GM18867 (cell line): ENCODE data around the gene RAB6B.

Experiments used
- ATAC-seq: cut with Tn5 transposase; IDR thresholded peaks from one replicate; pipeline ENCODE4 v1.9.1; 2021; ENCODE audit warnings: mild to moderate bottlenecking, moderate library complexity; ENCODE audit not compliant: unreplicated experiment

Gene RAB6B

DNA sequence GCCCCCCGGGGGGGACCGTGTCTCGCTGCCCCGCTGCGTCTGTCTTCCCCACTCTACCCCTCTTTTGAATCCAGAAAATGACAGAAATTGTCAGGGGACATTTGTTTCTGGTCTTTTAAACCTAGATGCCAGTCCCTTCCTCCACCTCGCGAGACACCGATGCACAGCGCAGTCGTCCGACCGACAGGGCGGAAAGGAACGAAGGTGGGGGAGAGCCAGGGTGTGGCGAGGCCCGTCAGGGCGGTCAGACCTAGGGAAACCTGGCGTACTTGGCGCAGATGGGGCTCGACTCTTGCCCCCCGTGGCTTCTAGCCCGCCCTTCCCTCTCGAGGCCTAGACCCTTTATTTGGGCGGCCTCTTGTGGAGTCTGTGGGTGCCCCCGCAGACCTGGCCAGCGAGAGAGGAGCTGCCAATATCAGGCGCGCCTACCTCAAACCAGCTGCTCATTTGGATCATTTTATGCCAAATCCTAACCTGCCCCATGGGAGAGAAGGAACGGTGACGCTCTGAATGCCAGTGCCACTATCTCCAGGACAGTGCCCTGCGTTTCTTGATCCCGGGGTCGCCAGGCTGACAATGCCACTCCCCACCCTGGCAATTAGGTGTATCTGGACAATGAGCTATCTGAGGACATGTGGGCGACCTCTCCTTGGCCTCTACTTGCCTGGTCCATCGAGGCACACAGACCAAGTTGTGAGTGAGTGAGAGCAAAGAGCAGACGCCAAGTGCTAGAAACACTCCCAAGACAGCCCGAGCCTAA lies 500 bp upstream of the RAB6B start:
- no peak for ATAC-seq

DNA sequence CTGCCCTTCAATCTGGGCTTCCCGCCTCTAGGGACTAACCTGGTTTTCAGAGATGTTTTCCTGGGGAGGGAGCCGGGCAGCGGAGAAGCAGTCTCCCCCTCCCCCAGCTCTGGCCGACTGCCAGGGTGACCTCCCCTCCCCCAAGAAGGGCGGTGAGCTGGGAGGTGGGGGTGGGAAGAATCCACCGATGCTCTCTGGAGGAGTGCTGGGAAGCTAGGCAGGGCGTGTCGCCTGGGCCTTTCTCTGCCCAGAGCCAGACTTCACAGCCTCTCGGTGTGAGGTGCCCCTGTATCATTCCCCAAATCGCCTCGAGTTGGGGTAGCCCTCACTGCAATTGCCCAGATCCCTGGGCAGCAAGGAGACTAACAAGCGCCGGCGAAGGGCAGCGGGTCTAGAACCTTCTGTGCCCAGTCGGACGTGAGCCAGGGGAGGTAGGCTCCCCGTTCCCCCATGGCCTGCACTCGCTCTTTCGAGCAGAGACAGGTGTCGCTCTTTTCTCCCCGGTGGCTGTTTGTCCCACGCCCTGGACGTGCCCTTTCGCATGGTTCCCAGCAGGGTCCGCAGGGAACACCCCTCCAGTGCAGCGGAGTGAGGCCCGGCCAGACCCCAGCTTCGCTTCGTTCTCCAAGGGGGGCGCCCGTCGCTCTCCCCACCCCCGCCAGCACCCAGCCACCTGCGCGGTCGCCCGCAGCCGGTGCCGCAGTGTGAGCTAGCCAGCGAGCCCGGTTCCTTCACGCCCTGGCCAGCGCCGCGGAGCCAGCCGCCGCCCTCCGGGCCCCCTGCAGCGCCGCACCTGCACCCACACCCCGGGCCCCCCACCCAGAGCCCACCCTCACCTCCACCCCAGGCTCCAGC lies 1.1 kb downstream of the RAB6B start:
- no peak for ATAC-seq

DNA sequence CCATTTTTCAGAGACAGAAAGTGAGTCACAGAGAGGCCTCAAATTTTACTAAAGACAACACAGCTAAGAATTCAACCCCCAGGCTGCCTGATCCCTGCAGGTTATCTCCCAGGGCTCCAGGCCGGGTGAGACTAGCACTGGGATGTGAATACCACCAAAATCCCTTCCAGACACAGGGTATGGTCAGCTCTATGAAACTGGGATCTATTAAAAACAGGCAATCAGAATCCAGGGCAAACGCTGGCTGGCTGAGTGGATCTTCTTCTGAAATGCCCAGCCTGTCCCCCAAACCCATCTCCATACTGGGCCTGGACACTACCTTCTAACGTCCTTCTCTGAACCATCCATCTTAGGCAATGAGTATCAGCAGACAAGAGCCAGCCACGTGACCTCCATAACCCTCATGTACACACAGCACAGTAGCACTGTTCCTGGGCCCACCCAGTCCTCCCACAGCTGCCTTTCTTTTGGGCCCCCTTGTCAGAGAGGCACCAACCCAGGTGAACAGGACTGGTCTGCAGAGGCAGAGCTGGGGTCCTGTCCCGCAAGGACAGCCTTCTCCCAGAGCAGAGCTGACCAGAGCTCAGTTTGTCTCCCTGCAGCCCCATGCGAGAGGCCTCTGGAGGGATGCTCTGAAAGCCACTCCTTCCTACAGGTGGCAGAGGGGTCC lies 1.9 kb downstream of the RAB6B start:
- no peak for ATAC-seq

DNA sequence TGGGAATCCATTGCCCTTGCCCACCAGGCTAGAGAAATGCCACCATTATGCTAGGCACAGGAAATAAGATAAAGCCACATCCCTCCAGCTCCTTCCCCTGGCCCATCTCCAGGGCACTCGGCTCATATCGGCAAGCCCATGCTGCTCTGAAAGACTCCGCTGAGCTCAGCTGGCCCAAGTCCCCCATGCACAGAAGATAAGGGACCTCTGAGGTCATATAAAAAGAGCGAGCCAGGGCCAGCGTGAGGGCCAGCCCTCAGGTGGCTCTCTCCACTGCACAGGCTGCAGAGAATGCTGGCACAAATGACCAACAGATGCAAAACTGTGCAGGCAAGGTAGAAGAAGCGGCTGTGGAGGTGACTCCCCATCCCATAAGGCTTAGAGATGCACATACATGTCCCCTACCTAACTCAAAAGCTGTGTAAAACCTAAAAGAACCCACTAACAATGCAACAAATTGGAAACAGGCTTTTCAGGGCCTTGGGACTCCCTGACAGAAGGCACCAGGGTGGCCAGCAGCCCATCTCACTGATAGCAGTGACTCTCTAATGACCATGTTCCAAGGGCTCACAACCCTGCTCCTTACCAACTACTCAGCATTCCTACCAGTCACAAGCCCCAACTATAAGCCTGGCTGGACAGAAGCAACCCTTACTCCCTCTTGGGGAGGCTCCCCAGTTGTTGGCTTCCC lies 3.0 kb downstream of the RAB6B start:
- ATAC-seq = no peak

DNA sequence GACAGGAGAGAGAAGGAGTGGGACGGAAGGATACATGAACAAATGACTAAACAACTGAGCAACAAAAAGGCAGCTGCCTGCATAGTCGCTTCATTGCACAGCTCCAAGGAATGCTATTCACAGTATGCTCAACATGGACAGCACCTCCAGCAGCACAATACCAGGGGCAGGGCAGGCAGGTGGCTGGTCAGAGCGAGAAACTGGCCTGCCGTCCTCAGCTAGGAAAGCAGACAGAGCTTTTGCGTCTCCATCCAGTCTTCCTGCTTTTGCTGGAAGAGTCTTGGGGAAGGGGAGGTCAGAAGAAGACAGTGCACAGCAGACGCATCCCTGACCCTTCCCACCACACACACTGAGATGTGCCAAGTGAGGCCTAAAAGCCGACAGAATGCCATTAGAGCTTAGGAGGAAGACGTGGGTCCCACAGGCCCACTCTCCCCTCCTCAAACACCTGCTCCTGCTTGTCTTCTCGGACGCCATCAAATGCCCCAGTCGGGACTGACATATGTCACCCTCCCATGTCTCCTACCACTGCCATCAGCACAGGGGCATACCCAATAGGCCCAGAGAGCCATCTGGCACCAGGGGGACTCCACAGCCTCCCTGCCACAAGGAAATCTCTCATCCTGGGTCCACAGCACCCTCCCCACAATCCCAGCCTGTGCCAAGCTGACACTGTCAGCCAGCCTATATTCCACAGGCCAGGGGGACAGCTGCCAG lies 3.9 kb downstream of the RAB6B start:
- ATAC-seq = no peak

DNA sequence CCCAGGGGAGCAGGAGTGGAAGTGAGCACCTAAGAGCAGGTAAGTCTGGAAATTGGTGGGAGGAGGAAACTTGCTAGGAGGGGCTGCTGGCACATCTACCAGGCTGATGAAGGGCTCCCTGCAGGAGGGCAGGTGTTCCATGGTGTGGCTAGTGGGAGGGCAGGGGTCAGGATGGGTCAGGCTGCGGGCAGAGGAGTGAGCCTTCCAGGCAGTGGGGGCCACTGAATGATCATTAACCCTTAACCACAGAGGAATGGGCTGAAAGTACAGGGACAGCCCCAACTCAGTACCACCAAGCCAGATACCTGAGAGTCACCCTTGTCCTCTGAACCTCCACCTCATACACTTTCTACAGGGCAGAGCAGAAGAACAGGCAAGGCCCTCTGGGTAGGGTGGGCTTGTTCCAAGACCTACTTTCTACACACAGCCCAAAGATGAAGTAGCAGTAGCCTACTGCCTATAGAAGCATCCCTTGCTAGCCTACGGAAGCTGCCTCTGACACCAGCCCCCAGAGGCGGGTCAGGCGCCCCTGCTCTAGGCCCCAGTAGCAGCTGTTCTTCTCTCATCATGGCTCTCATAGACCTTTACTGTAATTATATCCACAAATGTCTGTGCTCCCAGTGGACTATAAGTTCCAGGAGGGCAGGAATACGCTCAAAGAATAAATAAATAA lies 4.6 kb downstream of the RAB6B start:
- ATAC-seq = no peak

DNA sequence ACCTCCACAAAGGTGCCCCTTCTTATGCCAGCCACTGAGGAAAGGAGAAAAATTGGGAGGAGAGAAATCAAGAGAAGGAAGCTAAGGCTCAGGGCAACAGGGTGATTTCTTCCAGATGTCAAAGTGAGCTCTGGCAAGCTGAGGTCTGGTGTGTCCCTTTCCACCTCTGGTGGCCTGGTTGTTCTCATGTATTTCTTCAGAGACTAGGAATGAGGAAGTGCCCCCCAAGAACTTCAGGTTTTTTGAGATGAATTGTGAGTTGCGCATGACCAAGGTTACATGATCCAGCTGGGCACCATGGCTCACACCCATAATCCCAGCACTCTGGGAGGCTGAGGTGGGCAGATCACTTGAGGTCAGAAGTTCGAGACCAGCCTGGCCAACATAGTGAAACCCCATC lies 5.6 kb downstream of the RAB6B start:
- ATAC-seq = no peak

DNA sequence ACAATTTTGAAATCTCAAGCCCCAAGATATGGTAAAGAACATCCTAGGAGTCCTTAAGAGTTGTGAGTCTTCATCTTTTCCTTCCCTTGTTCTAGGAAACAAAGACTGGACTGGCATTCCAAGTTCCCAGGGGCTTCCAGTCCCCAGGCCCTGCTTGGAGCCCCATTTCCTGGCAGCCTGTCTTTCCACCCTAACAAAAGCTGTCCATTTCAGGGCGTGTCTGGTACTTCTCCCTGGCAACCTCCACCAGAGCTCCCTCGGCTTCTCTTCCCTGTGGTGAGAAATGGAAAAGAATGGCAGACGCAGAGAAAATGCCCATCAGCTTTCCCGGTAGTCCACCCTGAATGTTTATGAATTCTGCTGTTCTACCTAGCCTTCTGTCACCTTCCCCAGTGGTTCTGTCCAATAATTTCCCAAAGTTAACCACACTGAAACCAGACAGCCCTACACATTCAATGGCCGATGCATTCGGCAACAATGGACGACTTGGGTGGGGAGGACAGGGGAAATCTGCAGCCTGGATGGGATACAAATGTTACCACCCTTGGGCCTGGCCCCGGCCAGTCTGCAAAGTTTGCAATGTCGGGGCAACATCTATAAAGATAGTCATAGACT lies 6.8 kb downstream of the RAB6B start:
- no peak for ATAC-seq

DNA sequence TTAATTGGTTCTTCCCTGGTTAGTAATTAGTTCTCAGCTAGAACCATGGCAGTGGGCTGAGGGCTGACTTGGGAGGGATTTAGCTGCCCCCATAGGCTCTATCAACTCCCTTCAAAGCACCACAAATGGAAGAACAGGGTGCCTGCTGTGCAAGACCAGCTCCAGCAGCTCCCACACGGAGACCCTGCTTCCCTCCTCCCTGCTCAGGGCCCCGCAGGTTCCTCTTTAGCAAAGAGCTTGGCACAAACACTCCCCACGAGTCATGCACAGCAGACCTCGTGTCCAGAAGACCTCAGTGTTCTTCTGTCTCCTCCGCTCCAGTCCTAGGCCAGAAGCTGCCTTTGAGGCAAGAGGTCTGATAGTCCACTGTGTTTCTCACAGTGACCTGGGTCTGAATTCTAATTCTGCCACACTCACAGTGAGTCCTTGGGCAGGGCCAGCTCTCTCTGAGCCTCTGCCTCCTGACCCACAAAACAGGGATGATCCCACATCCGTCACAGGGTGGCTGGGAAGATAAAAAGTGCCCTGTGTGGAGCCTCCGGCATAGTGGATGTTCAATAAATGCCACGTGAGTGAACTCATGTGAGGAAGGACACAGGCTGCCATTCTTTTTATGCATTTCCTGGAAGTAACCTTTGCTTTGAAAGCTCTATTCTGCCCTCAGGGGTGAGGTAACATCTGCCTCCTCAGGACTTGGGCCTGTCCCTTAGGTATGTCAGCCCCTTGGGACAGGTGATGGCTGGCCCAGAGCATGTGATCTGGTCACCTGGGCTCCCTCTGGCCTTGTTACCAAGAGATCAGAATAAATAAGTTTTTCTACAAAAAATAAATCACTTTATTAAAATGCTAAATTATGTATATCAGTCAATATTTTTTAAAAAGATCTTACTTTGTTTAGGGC lies 7.6 kb downstream of the RAB6B start:
- no peak for ATAC-seq

DNA sequence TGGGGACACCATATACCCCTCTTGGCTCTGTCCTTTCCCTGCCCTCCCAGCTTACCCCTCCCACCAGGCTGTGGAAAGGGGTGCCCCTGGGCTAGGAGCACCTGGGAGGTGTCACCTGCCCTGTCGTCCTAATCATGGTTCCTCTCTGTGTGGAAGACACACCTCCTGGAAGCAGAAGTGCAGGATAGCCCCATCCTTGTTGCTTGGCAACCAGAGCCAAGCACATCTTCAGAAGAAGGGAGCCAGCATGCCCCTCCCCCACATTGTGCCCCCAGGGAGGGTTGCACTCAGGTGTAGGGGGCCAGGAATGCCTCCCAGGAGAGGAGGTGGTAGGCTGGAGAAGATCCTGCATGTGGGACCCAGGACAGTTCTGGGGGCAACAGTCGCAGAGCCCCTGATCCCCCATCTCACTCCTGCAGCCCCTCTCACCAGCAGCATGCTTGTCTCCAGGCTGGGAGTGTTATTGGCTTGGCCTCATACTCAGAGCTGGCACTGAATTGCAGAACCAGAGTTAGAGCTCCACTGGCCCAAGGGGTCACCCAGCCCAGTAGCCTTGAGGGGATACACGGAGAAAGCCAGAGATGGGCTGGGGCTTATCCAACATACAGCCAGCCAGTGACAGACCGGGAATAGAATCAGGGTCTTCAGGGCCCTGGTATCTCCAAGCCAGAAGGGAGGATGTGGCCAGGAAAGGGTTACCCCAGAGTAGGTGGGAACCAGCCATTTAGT lies 8.4 kb downstream of the RAB6B start:
- no peak for ATAC-seq

DNA sequence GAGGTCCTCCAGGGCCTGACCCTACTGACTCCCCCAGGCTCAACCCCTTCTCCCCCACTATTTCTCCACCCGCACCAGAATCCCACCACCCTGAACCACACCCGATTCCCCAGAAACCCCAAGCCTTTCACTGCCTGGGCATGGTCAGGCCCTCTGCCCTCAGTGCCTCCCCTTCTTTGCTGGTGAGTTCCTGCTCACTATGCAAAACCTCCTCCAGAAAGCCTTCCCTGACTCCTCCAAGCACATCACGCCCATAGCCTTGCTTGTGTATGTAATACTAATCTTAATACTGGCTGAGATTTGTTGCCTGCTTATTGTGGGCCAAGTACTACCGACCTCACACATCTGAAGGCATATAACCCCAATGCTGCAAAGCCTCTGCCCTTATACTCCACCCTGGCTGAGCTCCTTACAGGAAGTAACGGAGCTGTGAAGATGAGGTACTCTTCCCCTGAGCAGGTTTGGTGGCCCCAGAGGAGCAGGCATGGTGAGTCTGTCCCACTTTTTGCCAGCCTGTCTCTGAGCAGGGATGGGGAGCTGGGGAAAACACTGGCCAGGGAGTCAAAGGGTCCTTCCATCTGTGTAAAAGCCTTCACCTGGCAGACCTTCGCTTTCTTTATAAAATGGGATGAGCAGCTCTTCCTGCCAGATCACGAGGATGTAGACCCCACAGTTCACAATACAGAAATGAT lies 9.5 kb downstream of the RAB6B start:
- no peak for ATAC-seq

DNA sequence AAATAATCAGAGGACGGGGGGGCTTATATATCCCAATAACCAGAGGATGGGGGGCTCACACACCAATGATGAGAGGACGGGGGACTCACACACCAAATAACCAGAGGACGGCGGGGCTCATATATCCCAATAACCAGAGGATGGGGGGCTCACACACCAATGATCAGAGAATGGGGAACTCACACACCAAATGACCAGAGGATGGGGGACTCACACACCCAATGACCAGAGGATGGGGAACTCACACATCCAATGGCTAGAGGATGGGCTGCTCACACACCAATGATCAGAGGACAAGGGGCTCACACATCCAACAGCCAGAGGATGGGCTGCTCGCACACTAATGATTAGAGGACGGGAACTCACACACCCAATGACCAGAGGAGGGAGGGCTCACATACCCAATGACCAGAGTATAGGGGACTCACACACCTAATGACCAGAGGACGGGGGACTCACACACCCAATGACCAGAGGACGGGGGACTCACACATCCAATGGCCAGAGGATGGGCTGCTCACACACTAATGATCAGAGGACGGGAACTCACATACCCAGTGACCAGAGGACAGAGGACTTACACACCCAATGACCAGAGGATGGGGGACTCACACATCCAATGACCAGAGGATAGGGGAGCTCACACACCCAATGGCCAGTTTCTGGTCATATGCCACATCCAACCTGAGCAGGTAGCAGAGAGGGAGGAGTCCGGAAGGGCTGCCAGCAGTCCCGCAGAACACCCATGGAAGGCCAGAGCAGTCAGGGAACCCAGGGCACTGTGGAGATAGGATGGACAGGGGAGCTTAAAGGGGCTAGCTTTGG lies 10.6 kb downstream of the RAB6B start:
- ATAC-seq = no peak

DNA sequence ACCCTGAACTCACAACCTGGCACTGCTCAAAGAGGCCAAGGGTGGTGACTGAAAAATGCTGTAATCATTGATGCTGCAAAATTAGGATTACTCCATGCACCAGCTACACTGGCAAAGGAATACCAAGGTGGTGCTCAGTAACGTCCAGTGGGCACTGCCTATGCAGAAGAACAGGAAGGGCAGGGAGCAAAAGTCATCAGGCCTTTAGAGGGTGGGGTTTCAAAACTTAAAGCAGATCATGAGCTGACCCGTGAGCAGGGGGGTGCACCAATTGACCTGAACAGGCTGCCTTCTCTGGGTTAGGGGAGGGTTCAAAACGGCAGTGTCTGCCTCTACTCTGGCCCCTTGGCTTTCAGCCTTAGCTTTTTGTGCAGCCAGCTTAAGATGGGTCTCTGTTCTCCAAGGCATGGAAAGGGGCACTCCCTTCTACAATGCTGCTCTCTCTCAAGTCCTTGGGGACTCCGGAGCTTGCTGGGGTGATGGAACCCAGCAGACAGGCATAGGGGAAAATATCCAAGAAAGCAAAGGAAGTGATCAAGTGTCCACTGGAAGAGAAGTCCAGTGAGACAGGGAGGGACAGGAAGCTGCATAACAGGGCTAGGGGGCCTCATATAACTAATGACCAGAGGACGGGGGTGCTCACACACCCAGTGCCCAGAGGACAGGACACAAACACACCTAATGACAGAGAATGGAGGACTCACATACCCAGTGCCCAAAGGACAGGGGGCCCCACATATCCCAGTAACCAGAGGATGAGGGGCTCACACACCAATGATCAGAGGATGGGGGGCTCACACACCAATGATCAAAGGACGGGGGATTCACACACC lies 11.4 kb downstream of the RAB6B start:
- ATAC-seq = no peak

DNA sequence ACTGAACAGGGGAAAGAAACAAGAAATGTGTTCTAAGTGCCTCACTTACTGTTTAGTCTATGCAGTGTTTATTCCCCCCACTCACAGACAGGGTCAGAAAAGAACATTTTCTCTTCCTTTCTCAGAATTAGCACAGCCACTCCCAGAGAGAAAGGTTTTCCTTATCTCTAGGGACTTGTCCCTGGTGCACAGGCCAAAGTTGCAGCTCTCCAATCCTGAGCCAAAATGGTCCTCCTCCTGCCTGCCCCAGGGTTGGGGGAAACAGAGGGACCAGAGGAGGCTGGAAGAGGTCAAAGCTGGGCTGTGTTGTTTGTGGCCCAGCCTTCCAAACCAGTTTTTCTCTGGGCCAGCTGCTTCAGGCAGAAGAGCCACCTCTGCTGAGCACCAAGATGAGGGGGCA lies 12.0 kb downstream of the RAB6B start:
- no peak for ATAC-seq

DNA sequence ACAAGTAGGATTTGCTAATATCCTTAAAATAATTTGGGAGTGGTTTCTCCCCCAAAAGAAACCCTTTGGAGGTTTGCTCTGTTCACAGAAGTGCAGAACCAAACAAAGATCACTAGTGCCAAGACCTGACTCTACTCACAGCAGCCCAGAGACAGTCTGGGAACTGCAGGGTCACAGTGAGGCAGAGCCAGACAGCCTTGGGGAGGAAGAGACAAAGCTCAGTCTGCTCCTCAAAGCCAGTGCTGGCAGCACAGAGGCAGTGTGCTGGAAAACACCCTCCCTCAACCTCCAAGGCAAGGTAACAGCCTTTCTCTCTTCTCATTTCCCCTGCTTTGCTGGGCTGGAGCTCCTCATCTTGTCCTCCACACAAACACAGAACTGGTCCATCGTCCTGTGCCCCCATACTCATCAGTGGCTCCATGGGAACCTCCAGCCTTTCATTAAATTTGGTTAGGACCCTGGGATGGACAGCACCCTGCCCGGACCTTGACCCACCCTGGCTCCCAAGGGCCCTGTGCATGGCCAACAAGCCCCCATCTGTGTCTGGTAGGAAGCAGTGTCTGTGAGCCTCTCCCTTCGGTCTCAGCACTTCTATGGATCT lies 12.6 kb downstream of the RAB6B start:
- no peak for ATAC-seq
